Caco-2 (cell line): ENCODE data around the gene SLC2A11. TPM values are rescaled to one million over a fixed set of nuclear protein-coding genes. Genes with fewer than 3 reads are reported as not detected.

ENCODE experiments used
- BruUV-seq: library from RNA; stranded (reverse); fragments of 400-500 nt; replicated peaks from 2 replicates; lab custom pipeline; 2021; lab: Mats Ljungman, UMichigan
- CTCF ChIA-PET: fragments of 300-600 bp; sonication (Branson Sonifier 250); formaldehyde crosslinking; loops from one replicate; lab custom pipeline; 2022; ENCODE audit warnings: antibody characterized with exemption; lab: Charles Lee
- POLR2A ChIA-PET: fragments of 300-600 bp; sonication (Branson Sonifier 250); formaldehyde crosslinking; loops from one replicate; lab custom pipeline; 2022; ENCODE audit warnings: antibody characterized with exemption; lab: Charles Lee
- DNase-seq, 2 experiments: peaks; one replicate each; pipeline versions ENCODE4 v3.0.0 to v3.0.0-alpha.2; 2020 to 2022
- H3K27me3 ChIP-seq: replicated peaks from 2 replicates; pipeline ENCODE4 v1.6.0; 2011; ENCODE audit warnings: low read length; ENCODE audit not compliant: control insufficient read depth, insufficient read depth
- H3K36me3 ChIP-seq: 2 replicates; pipeline ENCODE4 v1.5.1; 2011; ENCODE audit warnings: low read length; ENCODE audit not compliant: control insufficient read depth, insufficient read depth
- H3K4me1 ChIP-seq: fragments of 250-450 bp; sonication (Bioruptor Pico); 2 replicates; pipeline ENCODE4 v1.5.1; 2020; ENCODE audit warnings: mild to moderate bottlenecking
- H3K4me3 ChIP-seq: 2 replicates; pipeline ENCODE4 v1.5.1; 2011; ENCODE audit warnings: low read depth, mild to moderate bottlenecking, control low read depth, low read length
- H3K9me3 ChIP-seq: fragments of 250-450 bp; sonication (Bioruptor Pico); 2 replicates; pipeline ENCODE4 v1.5.1; 2020; ENCODE audit warnings: mild to moderate bottlenecking, moderate library complexity
- H3K27ac Mint-ChIP-seq: one replicate; pipeline ENCODE4 v1.8.0; 2022; ENCODE audit warnings: mixed read lengths; ENCODE audit not compliant: unreplicated experiment
- H3K27me3 Mint-ChIP-seq: one replicate; pipeline ENCODE4 v1.8.0; 2022; ENCODE audit warnings: mixed read lengths; ENCODE audit not compliant: insufficient read depth, unreplicated experiment
- H3K36me3 Mint-ChIP-seq: one replicate; pipeline ENCODE4 v1.8.0; 2022; ENCODE audit warnings: mild to moderate bottlenecking, mixed read lengths; ENCODE audit not compliant: insufficient read depth, unreplicated experiment
- H3K4me1 Mint-ChIP-seq: one replicate; pipeline ENCODE4 v1.8.0; 2022; ENCODE audit warnings: low read depth, mixed read lengths; ENCODE audit not compliant: unreplicated experiment
- H3K4me3 Mint-ChIP-seq: one replicate; pipeline ENCODE4 v1.8.0; 2022; ENCODE audit warnings: mild to moderate bottlenecking, moderate library complexity, mixed read lengths; ENCODE audit not compliant: unreplicated experiment
- H3K9me3 Mint-ChIP-seq: one replicate; pipeline ENCODE4 v1.8.0; 2022; ENCODE audit warnings: mixed read lengths; ENCODE audit not compliant: unreplicated experiment
- intact Hi-C: fragments of 100-400 bp; cut with micrococcal nuclease; formaldehyde crosslinking; loops from one replicate; pipeline ENCODE4 v1.10.0; 2022; ENCODE audit not compliant: unreplicated experiment
- total RNA-seq: library from RNA; stranded (reverse); gene quantifications from 2 replicates; pipeline ENCODE4 v1.2.3, GENCODE V29; 2022
- TF ChIP-seq, protein P1 (sequence below), 2 experiments: fragments of 200-600 bp in 1 of 2; IDR thresholded peaks; 1 replicate in 1 of 2; 2 replicates in 1 of 2; pipeline versions ENCODE4 v1.5.1 to v1.8.0; 2011 to 2022; ENCODE audit warnings: antibody characterized with exemption in 1 of 2, control low read depth in 1 of 2, inconsistent platforms in 1 of 2, low read depth in 1 of 2, low read length in 1 of 2, mild to moderate bottlenecking in 1 of 2, moderate library complexity in 1 of 2; ENCODE audit not compliant: insufficient read depth in 1 of 2, severe bottlenecking in 1 of 2, unreplicated experiment in 1 of 2

SLC2A11 gene
- total RNA-seq, 1 experiment from 2014 or later = 32.4 TPM

DNA sequence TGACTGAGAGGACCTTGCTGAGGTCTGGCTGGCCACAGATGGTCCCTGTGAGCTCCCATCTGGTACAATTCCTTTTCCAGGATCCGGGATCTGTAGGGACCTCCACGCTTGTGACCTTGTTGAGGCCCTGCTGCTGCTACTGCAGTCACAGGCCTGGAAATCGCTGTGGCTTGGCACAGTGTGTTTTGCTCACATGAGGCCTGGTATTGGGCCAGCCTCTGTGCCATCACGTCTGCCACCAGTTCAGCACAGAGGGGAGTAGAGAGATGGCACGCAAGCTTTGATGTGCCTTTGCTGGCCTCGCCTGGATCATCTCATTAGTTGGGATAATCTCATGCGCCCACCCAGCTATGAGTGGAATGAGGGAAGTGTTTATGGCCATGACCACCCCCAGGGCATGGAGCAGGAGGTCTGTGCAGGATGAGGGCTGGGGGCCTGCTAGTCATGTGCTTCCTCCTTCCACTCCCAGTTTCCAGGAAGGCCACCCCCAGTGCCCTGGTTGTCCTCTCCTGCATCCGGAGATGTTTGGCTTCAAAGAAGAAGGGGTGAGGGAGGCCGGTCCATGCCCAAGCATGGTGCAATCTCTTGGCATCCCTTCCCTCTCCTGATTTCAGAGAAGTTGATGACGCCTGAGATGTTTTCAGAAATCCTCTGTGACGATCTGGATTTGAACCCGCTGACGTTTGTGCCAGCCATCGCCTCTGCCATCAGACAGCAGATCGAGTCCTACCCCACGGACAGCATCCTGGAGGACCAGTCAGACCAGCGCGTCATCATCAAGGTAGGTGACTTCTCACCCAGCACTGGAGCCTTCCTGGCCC lies 41.3 kb upstream of the SLC2A11 start:
- Mint-ChIP-seq H3K9me3 (no peaks in the 10 kb centered on the region), H3K4me3 (no peak overlapping the region), H3K27ac (no peak overlapping the region), H3K4me1 (no peaks in the 10 kb centered on the region), H3K27me3 (no peaks in the 10 kb centered on the region), H3K36me3 (peaks cover 77% of the 10 kb centered on the region)
- TF ChIP-seq, protein P1, sequence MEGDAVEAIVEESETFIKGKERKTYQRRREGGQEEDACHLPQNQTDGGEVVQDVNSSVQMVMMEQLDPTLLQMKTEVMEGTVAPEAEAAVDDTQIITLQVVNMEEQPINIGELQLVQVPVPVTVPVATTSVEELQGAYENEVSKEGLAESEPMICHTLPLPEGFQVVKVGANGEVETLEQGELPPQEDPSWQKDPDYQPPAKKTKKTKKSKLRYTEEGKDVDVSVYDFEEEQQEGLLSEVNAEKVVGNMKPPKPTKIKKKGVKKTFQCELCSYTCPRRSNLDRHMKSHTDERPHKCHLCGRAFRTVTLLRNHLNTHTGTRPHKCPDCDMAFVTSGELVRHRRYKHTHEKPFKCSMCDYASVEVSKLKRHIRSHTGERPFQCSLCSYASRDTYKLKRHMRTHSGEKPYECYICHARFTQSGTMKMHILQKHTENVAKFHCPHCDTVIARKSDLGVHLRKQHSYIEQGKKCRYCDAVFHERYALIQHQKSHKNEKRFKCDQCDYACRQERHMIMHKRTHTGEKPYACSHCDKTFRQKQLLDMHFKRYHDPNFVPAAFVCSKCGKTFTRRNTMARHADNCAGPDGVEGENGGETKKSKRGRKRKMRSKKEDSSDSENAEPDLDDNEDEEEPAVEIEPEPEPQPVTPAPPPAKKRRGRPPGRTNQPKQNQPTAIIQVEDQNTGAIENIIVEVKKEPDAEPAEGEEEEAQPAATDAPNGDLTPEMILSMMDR (IDR thresholded peaks at IDR 0.05; ENCODE audit: insufficient read depth in 1 of 2, low read depth in 1 of 2, low read length in 1 of 2, severe bottlenecking in 1 of 2, unreplicated experiment in 1 of 2) = no peak
- DNase-seq = no peak
- ChIA-PET POLR2A (no interaction called here), CTCF (no interaction called here)
- no TSS peak for BruUV-seq
- Histone ChIP-seq H3K27me3 (no peaks in the 10 kb centered on the region), H3K4me1 (no peaks in the 10 kb centered on the region), H3K4me3 (no peak overlapping the region), H3K36me3 (peaks cover 5% of the 10 kb centered on the region), H3K9me3 (no peaks in the 10 kb centered on the region)
- intact Hi-C loops = no loop called here

DNA sequence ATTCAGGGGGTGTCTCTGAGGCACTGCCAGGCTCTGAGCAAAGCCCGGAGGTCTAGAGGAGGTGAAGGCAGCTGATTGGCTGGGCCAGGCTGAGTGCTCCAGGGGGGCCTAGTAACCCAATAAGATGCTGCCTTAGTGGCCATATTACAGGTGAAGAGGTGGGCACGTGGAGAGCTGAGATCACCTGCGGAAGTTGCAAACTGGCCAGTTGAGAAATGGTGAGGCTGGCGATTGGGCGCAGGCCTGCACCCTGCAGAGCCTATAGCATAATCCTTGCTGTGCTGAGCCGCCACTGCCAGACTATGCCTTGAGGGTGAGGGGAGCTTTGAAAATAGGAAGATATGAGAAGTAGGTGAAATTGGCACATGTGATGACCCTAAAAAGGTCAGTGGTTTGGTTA lies 40.5 kb upstream of the SLC2A11 start:
- Histone ChIP-seq H3K9me3 (no peaks in the 10 kb centered on the region), H3K27me3 (no peaks in the 10 kb centered on the region), H3K36me3 (peaks cover 5% of the 10 kb centered on the region), H3K4me1 (no peaks in the 10 kb centered on the region), H3K4me3 (no peak overlapping the region)
- H3K27me3 Mint-ChIP-seq = no peaks in the 10 kb centered on the region
- H3K4me3 Mint-ChIP-seq = no peak overlapping the region
- ChIA-PET CTCF (no interaction called here), POLR2A (no interaction called here)
- no peaks in the 10 kb centered on the region for H3K9me3 Mint-ChIP-seq
- H3K4me1 Mint-ChIP-seq = no peaks in the 10 kb centered on the region
- no peak overlapping the region for H3K27ac Mint-ChIP-seq
- peaks cover 72% of the 10 kb centered on the region for H3K36me3 Mint-ChIP-seq
- no peak for DNase-seq
- TF ChIP-seq, protein P1 (IDR thresholded peaks at IDR 0.05; ENCODE audit: insufficient read depth in 1 of 2, low read depth in 1 of 2, low read length in 1 of 2, severe bottlenecking in 1 of 2, unreplicated experiment in 1 of 2) = no peak
- BruUV-seq = no TSS peak
- intact Hi-C loops = no loop called here

DNA sequence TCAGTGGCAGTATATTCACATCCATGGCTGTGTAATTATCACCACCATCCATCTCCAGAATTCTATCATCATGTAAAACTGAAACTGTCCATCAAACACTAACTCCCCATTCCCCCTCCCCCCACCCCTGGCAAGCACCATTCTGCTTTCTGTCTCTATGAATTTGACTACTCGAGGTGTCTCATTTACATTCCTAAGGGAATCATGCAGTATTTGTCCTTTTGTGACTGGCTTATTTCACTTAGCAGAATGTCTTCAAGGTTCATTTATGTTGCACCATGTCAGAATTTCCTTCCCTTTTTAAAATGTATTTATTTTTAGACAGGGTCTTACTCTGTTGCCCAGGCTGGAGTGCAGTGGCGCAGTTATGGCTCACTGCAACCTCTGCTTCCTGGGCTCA lies 39.1 kb upstream of the SLC2A11 start:
- Mint-ChIP-seq H3K4me3 (no peak overlapping the region), H3K36me3 (peaks cover 74% of the 10 kb centered on the region), H3K9me3 (no peaks in the 10 kb centered on the region), H3K27me3 (no peaks in the 10 kb centered on the region), H3K4me1 (no peaks in the 10 kb centered on the region), H3K27ac (no peak overlapping the region)
- CTCF ChIA-PET = no interaction called here
- BruUV-seq = no TSS peak
- POLR2A ChIA-PET = no interaction called here
- Histone ChIP-seq H3K4me3 (no peak overlapping the region), H3K4me1 (no peaks in the 10 kb centered on the region), H3K27me3 (no peaks in the 10 kb centered on the region), H3K9me3 (no peaks in the 10 kb centered on the region), H3K36me3 (peaks cover 5% of the 10 kb centered on the region)
- TF ChIP-seq, protein P1 (IDR thresholded peaks at IDR 0.05; ENCODE audit: insufficient read depth in 1 of 2, low read depth in 1 of 2, low read length in 1 of 2, severe bottlenecking in 1 of 2, unreplicated experiment in 1 of 2) = no peak
- intact Hi-C loops = no loop called here
- no peak for DNase-seq
